NCI-H1436 (cell line): ENCODE data around the gene SPATS1.

Experiments
- DNase-seq: peaks from one replicate; lab custom pipeline; 2025; lab: John Stamatoyannopoulos, UW

Gene SPATS1

DNA sequence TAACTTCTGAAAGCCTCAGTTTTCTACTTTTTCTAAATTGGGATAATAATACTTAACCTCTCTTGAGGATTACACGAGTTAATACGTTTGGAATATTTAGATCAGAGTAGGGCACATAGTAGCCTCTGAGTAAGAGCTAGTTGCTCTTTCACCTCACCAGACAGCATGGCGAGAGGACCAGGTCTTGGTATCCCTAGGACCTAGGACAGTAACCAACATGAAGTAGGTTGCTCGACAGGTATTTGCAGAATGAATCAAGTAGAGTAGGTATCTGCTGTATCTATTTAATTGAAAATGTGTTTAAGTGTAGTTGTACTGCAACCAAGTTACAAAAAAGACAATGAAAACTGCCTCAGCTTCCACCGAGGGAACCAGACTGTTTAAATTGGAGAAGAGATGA lies 46.4 kb downstream of the SPATS1 start:
- no peak for DNase-seq

GRCh38 chr6:44390158-44390683 lies 47.8 kb downstream of the SPATS1 start:
- no peak for DNase-seq
